Measurements from ENCODE around the gene SEC14L5.
A peak's percentile ranks its signal among the peaks of the same experiment; 100 is the strongest.
"Not testable (repeated sequence)": the region's sequence is repeated elsewhere in the genome, so short reads cannot be mapped to it uniquely, and the experiment has no call there.

SEC14L5 gene

DNA sequence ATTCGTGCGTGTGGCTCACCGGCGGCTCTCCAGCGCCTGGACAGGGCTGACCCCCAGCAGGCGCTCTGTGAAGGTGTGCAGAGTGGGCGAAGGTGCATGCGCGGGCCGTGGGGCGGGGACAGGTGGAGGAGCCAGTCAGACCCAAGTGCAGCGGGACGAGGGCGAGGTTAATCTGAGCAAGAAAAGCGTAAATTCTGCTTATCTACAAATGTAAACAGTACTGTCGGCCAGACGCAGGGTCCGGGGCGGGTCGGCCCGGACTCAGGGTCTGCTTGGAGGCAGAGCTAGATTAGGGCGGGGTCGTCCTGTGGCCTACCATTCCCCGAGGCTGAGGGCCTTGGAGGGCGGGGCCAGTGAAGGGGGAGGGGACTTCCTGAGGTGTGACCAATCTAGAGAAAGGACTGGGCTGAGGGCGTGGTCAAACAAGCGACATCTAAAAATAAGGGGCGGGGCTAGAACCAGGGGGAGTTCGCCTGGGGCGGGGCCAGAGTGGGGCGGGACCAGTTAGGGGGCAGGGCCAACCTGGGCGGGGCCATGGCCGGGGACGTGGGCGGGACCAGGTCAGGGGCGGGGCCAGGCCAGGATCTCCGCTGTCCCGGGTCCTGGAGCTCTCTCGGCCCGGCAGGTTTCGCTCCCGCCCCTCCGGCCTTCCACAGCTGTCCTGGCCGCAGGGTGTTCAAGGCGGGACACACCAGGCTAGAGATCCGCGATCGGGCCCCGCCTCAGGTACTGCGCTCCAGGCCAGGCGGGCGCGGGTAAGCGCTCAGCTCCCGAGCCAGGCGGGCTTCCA is at the start of gene SEC14L5:
SEC14L5 (plus strand) TSS at position 611 of the 790 bp plus-strand sequence. CDS start 994 bp downstream, outside the sequence.
- DNase-seq, result peak; percentile 92

DNA sequence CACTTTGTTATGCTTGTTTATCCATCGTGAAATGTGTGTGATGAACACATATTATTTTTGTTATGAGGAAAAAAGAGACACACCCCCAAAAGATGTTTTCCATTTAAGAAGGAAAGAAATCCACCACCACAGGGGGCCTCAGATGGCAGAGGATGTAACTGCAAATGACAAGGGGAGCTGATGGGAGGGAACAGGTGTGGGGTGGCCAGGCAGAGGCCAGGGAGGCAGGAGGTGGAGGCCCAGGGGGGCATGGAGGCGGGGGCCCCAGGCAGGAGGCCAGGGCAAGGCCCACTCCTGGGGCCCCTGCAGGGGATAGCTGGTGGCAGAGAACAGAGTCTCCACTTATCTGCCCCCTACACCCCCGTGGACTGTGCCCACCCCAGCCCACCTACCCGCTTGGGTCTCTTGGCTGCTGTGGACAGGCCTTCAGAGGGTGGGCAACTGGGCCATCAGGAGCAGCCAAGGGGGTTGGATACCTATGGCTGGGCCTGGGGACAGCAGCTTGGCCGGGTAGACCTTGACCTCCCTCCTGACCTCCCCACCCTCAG is 49.2 kb upstream of the SEC14L5 start:
- no peak for DNase-seq

DNA sequence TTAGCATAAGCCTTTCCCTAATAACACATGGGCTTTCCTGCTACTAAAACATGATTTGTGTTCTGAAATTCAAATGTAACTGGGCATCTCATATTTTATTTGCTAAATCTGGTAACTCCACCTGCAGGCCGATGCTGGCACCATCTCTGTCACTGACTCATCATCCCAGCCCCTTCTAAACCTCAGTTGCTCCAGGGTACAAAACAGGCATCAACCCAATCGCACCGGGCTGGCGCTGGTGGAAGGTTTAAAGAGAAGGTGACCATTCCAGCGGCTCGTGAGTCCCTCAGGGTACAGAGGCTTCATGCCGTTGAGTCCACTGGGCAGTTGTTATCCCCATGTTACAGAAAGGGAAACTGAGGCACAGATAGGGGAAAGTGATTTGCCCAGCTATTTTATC is 48.3 kb upstream of the SEC14L5 start:
- DNase-seq, result no peak

DNA sequence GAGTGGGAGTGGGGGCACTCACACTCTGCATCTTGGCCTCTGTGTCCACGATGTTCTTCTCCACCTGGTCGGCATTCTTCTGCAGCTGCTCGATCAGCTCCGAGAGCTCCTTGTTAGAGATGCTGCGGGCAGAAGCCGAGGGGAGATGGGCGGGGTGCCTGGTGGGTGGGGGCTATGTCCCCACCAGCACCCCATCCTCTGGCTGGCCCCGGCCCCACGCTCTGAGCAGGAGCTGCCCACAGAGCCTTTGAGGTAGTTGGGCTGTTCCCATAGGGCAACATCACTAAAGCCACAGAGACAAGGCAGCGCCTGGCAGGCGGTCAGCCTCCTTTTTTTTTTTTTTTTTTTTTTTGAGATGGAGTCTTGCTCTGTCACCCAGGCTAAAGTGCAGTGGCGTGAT is 47.3 kb upstream of the SEC14L5 start:
- no peak for DNase-seq

DNA sequence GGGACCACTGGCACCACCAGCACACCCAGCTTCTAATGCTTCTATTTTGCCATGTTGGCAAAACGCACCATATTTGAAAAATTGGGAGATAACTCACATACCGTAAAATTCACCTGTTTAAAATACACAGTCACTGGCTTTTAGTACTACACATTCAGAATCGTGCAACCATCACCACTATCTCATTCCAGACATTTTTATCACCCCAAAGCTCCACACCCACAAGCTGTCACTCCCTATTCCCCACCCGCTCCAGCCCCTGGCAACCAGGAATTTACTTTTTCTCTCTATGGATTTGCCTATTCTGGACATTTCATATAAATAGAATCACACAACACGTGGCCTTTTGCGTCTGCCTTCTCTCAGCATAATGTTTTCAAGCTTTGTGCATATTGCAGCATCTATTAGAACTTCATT is 46.2 kb upstream of the SEC14L5 start:
- DNase-seq, result no peak

DNA sequence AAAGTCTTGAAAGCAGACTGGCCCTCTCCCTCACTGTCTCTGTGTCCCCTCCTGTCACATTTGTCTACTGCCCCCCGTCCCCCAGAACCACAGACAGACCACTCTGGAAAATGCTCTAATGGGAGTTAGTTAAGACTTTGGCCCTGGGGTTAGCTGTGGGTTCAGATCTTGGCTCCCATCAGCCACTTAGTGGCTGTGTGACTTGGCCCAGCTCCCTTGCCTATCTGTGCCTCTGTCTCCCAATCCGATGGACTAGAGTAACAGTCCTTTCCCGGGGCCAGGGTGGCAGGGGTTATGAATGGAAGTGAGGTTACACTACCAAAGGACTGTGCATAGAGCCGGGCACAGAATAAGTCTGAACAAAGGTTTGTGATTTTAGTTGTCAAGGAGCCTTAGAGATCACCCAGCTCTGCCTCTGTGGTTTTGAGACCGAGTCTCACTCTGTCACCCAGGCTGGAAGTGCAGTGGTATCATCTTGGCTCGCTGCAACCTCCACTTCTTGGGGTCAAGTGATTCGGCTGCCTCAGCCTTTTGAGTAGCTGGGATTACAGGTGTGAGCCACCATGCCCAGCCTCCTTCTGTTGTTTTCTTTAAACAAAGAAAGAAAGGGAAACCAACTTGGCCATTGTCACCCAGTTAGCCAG is 44.9 kb upstream of the SEC14L5 start:
- no peak for DNase-seq

DNA sequence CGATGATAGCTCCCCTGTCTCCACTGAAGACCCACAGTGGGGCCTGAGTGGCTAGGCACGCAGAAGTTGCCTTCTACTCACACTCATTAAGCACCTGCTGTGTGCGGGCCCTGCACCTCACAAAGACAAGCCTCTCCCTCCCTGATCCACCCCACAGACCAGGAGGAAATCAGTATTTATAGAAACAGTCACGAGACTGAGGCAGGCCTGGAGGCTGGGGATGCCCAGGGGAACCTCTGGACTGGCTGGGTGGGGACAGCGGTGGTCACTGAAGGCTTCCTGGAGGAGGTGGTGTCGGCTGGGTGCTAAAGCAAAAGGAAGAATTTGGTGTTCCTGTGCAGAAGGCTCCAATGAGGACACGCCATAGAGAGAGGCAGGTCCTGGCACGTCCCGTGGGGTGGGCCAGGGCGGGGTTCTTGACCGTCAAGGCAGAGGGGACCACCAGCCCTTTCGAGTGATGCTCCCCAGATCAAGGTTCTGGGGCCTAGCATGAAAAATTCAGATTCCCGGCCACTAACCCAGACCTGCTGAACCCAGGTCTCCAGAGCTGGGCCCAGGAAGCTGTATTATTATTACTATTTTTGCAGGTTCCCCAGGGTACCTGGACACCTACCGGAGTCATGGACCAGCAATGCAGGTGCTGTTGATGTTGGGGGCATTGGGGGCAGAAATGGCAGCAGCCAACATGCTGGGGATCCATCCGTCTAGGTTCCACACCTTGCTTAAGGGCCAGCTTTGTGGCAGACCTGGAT is 44.2 kb upstream of the SEC14L5 start:
- DNase-seq, result no peak

DNA sequence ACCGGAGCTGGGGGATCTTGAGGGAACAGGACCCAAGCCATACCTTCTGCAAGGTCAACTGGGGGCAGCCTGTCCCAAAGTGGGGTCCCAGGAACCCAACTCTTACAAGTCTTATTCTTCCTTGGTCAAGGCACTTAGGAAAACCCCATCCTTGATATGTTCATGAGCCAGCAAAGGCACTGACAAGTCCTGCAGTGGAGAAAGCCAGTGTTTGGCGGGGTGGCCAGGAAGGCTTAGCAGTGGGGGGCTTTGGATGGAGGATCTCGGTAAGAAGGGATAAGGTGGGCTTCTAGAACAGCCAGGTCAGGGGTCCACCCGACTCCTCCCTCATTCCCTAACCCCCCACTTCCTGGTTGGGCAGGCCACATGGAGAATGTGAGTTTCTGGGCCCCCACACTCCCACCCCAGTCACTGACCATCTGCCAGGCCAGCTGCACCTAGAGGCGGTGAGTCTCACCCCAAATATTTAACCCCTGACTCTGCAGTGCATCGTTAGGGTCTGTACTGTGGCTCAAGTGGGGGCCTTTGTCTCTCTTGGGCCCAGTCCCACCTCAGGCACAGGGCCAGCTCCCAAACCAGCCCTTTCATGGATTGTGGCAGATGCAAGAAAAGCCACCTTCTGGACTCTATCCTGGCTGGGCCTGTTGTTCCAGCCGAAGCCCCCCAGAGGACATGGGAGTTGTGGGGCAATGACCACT is 43.5 kb upstream of the SEC14L5 start:
- DNase-seq, result no peak

DNA sequence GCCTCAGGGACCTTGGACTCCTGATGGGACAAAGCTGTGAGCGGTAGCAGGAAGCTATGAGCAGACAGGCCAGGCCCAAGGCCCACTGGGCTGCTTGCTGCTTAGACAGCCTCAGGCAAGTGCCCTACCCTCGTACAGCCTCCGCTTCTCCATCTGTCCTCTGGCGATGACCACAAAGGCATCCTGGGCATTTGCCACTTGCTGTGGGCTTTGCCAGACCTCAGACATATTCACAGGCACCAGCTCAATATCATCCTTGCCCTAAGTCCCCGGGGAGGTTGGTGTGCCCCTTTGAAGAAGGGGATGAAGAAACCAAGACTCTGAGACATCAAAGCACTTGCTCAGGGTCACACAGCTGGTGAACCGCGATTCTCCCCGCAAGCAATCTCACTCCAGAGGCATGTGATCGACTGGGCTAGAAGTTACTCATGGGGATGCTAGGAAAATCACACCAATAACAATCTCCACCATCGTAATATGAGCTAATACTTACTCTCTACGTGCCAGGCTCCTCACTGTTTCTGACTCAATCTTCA is 42.8 kb upstream of the SEC14L5 start:
- no peak for DNase-seq

DNA sequence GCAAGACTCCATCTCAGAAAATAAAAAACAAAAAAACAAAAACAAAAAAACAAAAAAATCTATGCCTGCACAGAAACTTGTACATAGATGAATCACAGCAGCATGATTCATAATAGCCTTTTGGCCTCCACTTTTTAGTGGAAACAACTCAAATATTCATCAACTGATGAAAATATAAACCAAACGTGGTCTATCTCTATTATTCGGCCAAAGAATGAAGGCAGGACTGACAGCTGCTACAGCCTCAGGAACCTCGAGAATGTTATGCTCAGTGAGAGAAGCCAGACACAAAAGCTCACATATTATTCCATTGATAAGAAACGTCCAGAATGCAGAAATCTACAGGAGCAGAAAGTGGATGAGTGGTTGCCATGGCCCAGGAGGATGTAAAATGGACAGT is 41.0 kb upstream of the SEC14L5 start:
- DNase-seq, result no peak

DNA sequence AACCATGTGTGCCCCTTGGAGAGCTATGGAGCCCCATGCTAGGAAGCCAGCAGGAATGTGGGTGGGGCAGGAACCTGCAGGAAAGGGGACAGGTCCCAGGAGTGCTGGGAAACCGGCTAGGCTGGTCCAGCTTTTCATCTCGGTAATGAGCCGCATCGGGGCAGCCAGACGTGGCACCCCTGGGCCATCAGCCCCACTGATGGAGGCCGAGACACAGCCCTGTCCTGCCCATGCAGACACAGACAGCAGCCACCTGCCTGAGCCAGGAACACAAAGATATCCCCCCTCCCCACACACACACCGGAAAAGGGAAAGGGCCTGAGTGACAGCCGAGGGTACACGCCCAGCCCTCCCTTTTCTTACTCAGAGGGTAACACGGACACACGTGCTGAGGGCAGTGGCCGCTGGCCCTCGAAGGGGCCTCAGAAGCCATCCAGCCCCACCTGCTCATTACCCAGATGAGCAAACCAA is 39.3 kb upstream of the SEC14L5 start:
- DNase-seq, result no peak

DNA sequence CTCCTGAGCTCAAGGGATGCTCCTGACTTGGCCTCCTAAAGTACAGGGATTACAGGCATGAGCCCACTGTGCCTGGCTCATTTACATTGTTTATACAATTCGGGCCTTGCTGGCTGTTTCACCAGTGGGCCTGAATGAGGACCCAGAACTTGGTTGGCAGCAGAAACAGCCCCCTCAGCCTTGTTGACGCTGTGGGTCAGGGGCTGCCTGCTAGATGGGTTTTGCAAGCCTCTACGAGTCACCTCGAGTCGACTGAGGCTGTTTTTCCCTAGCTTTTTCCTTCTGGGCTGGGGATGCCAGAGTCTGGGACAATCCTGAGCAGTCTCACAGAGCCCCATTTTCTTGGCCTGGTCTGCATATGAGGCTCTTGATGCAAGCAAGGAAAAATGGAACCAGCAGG is 37.3 kb upstream of the SEC14L5 start:
- no peak for DNase-seq

DNA sequence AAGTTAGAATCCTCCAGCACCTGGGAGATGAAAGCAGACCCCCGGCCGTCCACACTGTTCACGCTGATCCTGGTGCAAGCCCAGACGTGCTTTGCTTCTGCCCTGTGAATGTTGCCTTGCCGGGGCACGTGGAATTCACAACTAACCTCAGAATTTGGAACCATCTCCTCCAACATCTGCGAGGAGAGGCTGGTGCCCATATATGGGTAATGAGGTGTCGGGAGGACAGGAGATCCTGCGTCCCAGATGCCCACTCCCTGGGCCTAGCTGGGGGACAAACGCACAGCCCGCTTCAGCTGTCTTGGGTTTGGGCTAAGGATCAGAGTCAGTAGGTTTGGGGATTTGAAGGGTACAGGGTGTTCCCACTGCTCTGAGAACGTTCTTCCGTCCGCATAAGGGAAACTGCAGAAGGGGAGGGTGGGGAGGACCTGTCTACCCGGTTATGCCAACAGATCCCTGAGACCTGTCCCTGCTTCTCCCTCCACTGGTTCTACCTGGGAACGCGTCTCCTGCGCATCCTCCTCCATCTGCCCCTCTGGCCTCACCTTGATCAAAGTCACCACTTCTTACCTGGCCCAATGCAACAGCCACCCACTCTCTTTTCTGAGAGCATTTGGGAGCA is 35.3 kb upstream of the SEC14L5 start:
- DNase-seq, result no peak

DNA sequence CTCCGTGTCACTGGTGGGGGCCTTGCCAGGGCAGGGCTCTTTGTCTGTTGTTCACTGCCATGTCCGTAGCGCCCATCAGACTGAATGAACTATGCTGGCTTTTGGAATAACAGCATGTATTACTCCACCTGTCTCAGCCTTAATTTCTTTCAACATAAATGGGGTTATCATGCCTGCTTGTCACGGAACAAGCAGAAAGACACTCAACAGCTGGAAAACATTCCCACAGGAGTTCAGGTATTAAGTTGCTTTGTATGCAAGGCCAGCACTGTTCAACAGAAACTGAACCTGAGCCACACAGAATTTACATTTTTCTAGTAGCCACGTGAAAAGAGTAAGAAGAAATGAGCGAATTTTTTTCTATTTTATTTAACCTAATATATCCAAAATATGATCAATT is 34.3 kb upstream of the SEC14L5 start:
- DNase-seq, result no peak

DNA sequence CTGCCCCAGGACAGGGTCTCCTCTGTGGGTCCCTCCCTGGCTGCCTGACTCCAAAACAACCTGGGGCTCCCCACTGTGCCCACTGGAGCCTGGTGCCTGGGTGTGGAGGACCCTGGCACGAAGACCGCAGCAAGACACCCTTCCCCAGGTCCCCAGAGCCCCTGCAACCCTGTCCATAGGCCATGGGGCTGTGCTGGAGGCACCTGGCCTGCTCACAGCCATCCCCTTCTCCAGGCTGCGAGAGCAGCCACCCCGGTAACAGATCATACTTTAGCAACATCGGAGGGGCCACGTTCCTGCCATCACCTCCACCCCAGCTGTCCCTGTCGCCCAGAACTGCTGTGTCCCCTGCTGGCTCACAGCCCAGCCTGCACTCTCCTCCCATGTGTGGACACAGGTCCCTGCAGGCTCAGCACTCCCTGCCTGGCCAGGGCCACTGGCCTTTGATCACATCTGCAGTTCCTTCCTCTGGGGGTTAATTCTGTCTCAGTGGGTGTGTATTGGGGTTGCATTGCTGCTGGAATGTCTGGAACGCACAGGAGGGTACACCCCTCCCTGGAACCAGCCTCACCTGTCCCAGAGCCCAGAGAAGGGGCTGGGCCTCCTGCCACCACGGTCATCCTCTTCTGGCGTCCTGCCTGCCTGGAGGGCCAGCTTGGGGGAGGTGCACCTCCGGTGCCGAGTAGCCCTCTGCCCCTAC is 33.4 kb upstream of the SEC14L5 start:
- no peak for DNase-seq

DNA sequence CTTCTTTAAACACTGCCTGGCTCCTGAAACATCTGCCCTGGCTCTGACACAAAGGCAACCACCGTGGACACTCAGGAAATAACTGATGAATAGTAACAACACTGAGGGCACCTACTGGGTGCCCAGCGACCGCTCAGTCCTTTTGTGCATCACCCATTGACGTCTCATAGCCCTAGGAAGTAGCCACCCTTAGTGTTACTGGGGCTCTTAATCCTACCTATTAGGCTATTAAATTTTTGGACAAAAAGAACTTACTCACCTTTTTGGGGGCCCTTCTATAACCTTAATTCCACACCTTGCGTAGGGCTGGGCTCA is 32.9 kb upstream of the SEC14L5 start:
- no peak for DNase-seq

DNA sequence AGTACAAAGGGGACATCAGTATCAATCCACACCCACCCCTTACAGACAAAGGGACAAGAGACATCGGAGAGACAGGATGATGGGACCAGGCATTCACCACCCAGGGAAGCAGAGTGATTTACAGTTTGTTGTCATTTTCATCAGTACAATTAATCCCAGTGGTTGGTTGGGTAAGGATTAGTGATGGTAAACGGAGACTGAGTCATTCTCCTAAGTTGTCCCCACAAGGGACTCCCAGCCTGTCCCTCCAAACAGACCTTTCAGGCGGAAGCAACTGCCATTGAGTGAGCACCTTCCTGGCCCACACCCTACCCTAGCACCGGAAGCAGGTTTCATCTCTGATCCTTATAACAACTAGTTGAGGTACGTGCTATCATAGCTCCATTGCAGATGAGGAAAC is 32.3 kb upstream of the SEC14L5 start:
- no peak for DNase-seq

DNA sequence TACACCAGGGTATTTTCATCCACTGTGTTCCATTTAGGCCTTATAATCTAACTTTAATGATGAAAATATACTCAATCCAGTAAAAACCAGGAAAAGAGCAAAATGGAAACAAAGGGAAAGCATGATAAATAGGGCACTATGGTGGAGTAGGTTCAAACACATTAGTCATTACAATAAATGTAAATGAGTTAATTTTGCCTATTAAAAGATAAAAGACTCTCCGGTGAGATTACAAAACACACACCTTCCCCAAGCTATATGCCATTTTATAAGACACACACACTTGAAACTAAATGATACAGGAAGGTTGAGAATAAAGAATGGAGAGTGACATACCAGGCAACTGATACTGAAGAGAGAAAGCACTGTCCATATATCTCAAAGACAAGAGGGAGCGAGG is 31.2 kb upstream of the SEC14L5 start:
- DNase-seq, result no peak

DNA sequence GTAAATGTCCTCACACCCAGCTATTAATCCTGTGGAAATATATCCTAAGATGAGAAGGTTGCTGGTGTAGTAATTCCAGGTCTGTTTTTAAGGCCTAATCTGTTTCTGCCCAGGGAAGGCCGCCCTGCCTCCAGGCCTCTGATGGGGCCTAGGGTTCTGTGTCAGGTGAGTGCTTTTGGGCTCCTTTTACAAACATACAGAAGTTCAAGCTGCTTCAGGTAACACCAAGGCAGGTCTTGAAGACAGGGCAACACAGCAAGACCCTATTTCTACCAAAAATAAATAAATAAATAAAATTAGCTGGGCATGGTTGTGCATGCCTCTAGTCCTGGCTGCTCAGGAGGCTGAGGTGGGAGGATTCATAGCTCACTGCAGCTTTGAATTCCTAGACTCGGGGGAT is 30.5 kb upstream of the SEC14L5 start:
- no peak for DNase-seq

DNA sequence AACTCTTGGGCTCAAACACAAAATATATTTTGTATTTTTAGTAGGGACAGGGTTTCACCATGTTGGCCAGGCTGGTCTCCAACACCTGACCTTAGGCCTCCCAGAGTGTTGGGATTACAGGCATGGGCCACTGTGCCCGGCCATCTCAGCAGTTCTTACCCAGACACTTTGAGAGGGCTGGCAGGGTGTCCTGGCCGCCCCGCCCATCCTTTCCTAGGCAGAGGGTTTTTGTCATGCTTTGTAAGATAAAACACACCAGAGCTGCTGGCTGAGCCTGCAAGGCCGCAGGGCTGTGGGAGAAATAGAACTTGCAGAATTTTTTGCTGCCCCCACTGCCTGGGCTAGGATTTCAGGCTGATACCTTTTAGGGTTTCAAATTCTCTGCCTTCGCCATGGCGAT is 29.9 kb upstream of the SEC14L5 start:
- no peak for DNase-seq

DNA sequence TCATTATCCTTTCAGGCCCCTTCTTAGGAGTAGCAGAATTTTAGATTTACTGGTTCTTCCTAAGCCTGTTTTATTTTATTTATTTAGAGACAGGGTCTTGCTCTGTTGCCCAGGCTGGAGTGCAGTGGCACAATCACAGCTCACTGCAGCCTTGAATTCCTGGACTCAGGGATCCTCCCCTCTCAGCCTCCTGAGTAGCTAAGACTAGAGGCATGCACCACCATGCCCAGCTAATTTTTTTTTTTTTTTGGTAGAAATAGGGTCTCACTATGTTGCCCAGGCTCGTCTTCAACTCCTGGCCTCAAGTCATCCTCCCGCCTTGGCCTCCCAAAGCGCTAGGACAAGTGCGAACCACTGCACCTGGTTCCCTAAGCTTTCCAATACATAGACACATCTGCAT is 28.5 kb upstream of the SEC14L5 start:
- not testable (repeated sequence) for DNase-seq

DNA sequence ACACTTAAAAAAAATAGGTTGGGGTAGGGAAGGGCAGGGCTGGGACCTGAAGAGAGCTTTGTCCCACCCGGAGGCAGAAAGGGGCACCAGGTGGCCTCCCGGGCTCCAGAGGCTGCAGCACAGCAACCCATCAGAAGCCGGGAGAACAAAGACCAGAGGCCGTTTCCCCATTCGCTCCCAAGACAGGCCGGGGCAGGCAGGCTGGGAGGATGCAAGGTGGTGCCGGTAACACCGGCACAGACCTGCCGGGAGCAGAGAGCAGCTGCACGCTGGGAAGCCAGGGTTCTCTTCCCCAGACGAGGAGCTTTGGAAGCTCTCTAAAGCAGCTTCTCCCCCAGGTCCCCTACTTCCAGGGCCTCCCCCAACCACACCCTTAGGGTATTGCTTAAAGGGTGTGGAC is 26.7 kb upstream of the SEC14L5 start:
- DNase-seq, result no peak
